GM23248 (cell line): ENCODE data around the gene SLC45A1. TPM values are rescaled to one million over a fixed set of nuclear protein-coding genes. Genes with fewer than 3 reads are reported as not detected.
A peak's percentile ranks its signal among the peaks of the same experiment; 100 is the strongest.
"Not testable (repeated sequence)": the region's sequence is repeated elsewhere in the genome, so short reads cannot be mapped to it uniquely, and the experiment has no call there.

Experiments
- DNase-seq: peaks from one replicate; pipeline ENCODE4 v3.0.0-alpha.2; 2015
- H2AFZ ChIP-seq: fragments of 200-600 bp; sonication (generic); 2 replicates; pipeline ENCODE4 v1.6.1; 2016; ENCODE audit warnings: antibody characterized with exemption
- H3F3A ChIP-seq: fragments of 200-600 bp; sonication (generic); 2 replicates; pipeline ENCODE4 v1.6.1; 2016; ENCODE audit warnings: mild to moderate bottlenecking, antibody characterized with exemption, mixed run types; ENCODE audit not compliant: insufficient read depth
- H3K27ac ChIP-seq: fragments of 200-600 bp; sonication (generic); 2 replicates; pipeline ENCODE4 v1.5.1; 2016; ENCODE audit warnings: mild to moderate bottlenecking
- H3K27me3 ChIP-seq: fragments of 200-600 bp; sonication (generic); replicated peaks from 2 replicates; pipeline ENCODE4 v1.6.1; 2016; ENCODE audit warnings: mild to moderate bottlenecking; ENCODE audit not compliant: insufficient read depth
- H3K36me3 ChIP-seq: fragments of 200-600 bp; sonication (generic); 2 replicates; pipeline ENCODE4 v1.6.1; 2016; ENCODE audit warnings: low read depth, mild to moderate bottlenecking
- H3K4me1 ChIP-seq: fragments of 200-600 bp; sonication (generic); 2 replicates; pipeline ENCODE4 v1.6.1; 2016; ENCODE audit warnings: mild to moderate bottlenecking; ENCODE audit not compliant: insufficient read depth
- H3K4me2 ChIP-seq: fragments of 200-600 bp; sonication (generic); one replicate; pipeline ENCODE4 v1.6.1; 2016; ENCODE audit warnings: mild to moderate bottlenecking; ENCODE audit not compliant: unreplicated experiment
- H3K4me3 ChIP-seq: fragments of 200-600 bp; sonication (generic); 2 replicates; pipeline ENCODE4 v1.5.1; 2016; ENCODE audit warnings: mild to moderate bottlenecking
- H3K79me2 ChIP-seq: fragments of 200-600 bp; sonication (generic); 2 replicates; pipeline ENCODE4 v1.6.1; 2016; ENCODE audit warnings: mild to moderate bottlenecking; ENCODE audit not compliant: insufficient read depth
- H3K9ac ChIP-seq: fragments of 200-600 bp; sonication (generic); 2 replicates; pipeline ENCODE4 v1.6.1; 2016; ENCODE audit warnings: mild to moderate bottlenecking
- H3K9me2 ChIP-seq: fragments of 200-600 bp; sonication (generic); 2 replicates; pipeline ENCODE4 v1.6.1; 2016; ENCODE audit warnings: mixed run types, mild to moderate bottlenecking, moderate library complexity; ENCODE audit not compliant: insufficient read depth
- H3K9me3 ChIP-seq: fragments of 200-600 bp; sonication (generic); one replicate; pipeline ENCODE4 v1.6.1; 2017; ENCODE audit warnings: low read depth
- H4K20me1 ChIP-seq: fragments of 200-600 bp; sonication (generic); 2 replicates; pipeline ENCODE4 v1.6.0; 2016; ENCODE audit not compliant: insufficient read depth
- EZH2 ChIP-seq: fragments of 200-600 bp; sonication (generic); IDR thresholded peaks from 2 replicates; pipeline ENCODE4 v1.6.1; 2018; ENCODE audit warnings: antibody characterized with exemption, mild to moderate bottlenecking; ENCODE audit not compliant: insufficient read depth, poor library complexity, severe bottlenecking
- EZH2phosphoT487 ChIP-seq: fragments of 200-600 bp; sonication (generic); IDR thresholded peaks from 2 replicates; pipeline ENCODE4 v1.6.1; 2018; ENCODE audit warnings: antibody characterized with exemption, moderate library complexity, mild to moderate bottlenecking, low read depth; ENCODE audit not compliant: insufficient read depth
- WGBS, 2 experiments: methylation state at CpG; one replicate each; pipeline ENCODE4 v1.1.6; 2015 to 2017; ENCODE audit warnings: low lambda C conversion rate in 2 of 2, low coverage in 1 of 2; ENCODE audit errors: missing lambda C conversion rate in 2 of 2; 5-methylcytosine and 5-hydroxymethylcytosine counted together
- in situ Hi-C: fragments of 300-500 bp; cut with MboI; formaldehyde crosslinking; loops from 2 replicates; pipeline ENCODE4 v1.15.0; 2020
- polyA plus RNA-seq: library from polyadenylated mRNA; unstranded; fragments of >200 nt; fragmentation: Nextera tagmentation; extraction: Ambion mirVana; gene quantifications from 2 replicates; pipeline ENCODE4 v1.2.1, GENCODE V29; 2016
- total RNA-seq: library from RNA; depleted of rRNA; stranded (reverse); fragments of >200 nt; shearing (Covaris generic); gene quantifications from 2 replicates; pipeline ENCODE4 v1.2.3, GENCODE V29; 2014

The SLC45A1 gene
- total and polyA plus RNA-seq, 2 experiments from 2014 or later, result 0.97 to 1.9 TPM

DNA sequence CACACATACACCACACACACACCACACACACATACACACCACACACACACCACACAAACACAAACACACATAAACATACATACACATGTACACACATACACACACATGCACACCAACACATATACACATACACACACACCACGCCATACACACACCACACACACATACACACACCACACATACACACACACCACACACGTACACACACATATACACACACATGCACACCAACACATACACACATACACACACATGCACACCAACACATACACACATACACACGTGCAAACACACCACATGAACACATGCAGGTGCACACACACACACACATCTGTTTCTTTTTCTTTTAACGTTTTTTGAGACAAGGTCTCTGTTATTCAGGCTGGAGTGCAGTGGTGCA, 41.0 kb upstream of the SLC45A1 start:
- Histone ChIP-seq H3K9me2 (no peaks in the 10 kb centered on the region), H4K20me1 (no peaks in the 10 kb centered on the region), H3K4me3 (no peak overlapping the region), H3K79me2 (no peaks in the 10 kb centered on the region), H3K36me3 (no peaks in the 10 kb centered on the region), H2AFZ (no peak overlapping the region), H3K27ac (no peak overlapping the region), H3K4me2 (no peak overlapping the region), H3K9ac (no peak overlapping the region), H3K4me1 (no peaks in the 10 kb centered on the region), H3F3A (no peaks in the 10 kb centered on the region), H3K9me3 (no peaks in the 10 kb centered on the region), H3K27me3 (no peaks in the 10 kb centered on the region)
- in situ Hi-C loops, result no loop called here
- 75 to 80% methylated on average over 4 of the region's 4 CpGs for WGBS, 2 experiments
- no peak for DNase-seq
- TF ChIP-seq EZH2phosphoT487 (no peak), EZH2 (no peak)

DNA sequence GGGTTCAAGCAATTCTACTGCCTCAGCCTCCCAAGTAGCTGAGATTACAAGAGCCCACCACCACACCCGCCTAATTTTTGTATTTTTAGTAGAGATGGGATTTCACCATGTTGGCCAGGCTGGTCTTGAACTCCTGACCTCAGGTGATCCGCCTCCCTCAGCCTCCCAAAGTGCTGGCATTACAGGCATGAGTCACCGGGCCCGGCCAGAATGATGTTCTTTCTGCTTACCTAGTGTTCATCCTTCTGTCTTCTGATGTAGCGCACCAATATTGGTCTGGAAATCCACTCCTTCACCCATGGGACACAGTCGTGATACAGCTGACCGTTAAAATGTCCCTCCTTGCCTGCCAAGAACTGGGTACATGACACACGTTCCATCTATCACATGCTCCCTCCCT, 39.2 kb upstream of the SLC45A1 start:
- H3K27me3 ChIP-seq, H3K9me2 ChIP-seq, H3F3A ChIP-seq, H3K4me1 ChIP-seq, H3K79me2 ChIP-seq, H3K27ac ChIP-seq, in situ Hi-C loops, H3K4me2 ChIP-seq, H2AFZ ChIP-seq, H4K20me1 ChIP-seq, H3K9me3 ChIP-seq, H3K36me3 ChIP-seq, H3K4me3 ChIP-seq, DNase-seq, H3K9ac ChIP-seq: not testable (repeated sequence)
- 83 to 86% methylated on average over 8 of the region's 8 CpGs for WGBS, 2 experiments

DNA sequence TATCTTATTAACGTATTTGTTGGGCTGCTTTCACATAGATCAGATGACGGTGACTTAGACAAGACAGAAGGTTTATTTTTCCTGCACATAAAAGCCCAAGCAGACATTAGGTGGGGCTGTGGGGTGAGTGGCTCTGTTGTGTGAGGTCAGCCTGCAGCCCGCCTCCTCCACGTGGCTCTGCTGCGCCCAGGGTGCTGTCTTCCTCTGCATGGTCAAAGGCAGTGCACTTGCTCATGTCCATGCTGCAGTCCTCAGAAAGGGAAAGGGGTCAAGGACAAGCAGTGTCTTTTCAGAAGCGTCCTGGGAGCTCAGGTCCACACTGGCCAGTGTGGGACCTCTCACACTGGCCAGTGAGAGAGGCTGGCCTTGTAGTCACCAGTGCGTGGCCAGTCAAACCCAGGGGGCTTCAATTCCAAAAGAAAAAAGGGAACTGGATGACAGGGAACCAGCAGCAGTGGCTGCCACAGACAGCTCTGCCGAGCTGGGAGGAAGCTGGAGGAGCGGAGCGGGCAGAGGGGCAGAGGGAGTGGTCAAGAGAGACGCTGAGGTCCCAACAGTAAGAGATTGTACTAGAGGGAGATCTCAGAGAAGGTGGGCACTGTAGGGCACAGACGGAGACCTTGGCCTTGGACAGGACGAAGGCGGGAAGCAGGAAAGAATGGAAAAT, 35.9 kb upstream of the SLC45A1 start:
- H3K4me1 ChIP-seq, result no peaks in the 10 kb centered on the region
- H3K27ac ChIP-seq, result no peak overlapping the region
- peak; percentile 10 for DNase-seq
- H3F3A ChIP-seq, result peaks cover 7% of the 10 kb centered on the region; the same call in 1 of the 2 replicates
- no peaks in the 10 kb centered on the region for H3K27me3 ChIP-seq
- in situ Hi-C loops, result no loop called here
- no peak overlapping the region for H3K9ac ChIP-seq
- WGBS, 2 experiments, result 68 to 71% methylated on average over 14 of the region's 14 CpGs
- H3K9me2 ChIP-seq, result no peaks in the 10 kb centered on the region
- H4K20me1 ChIP-seq, result no peaks in the 10 kb centered on the region
- no peak overlapping the region for H2AFZ ChIP-seq
- no peaks in the 10 kb centered on the region for H3K79me2 ChIP-seq
- H3K4me2 ChIP-seq, result no peak overlapping the region
- no peaks in the 10 kb centered on the region for H3K36me3 ChIP-seq
- no peak for TF ChIP-seq EZH2
- no peak for TF ChIP-seq EZH2phosphoT487
- no peaks in the 10 kb centered on the region for H3K9me3 ChIP-seq
- H3K4me3 ChIP-seq, result no peak overlapping the region

DNA sequence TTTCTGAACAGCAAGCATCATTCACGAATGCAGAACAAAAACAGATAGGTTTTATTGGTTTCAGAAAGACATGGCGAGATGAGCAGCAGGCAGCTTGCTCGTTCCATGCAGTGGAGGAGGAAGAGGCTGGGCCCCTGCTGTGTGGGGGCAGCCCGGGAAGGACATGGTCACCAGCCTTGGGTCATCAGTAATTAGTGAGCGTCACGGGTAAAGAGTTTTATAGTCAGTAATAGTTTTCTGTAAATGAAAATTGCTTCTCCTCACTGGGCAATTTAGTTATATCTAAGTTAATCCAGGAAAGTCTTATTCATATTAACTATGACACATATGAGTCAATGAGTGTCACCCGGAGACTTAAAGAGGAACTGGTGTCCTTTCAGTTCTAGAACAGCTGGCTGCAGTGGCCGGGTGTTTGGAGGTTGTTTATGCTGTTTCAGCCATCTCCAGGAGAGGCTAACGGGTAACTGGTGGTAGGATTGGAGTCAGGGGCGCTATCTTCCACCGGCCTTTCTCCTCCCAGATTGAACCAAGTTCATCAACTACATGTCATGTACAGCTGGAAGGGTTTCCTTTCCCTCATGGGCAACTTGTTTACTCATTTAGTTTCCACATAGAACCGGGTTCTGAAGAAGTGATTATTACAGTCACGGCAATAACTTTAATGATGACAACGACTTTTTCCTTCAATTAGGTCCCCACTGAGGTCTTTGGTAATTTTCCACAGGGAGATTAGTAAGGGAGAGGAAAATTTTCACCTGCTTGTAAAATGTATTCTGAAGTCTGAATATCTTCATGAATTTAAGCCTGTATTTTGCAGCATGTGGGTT, 34.6 kb upstream of the SLC45A1 start:
- TF ChIP-seq EZH2phosphoT487 (no peak), EZH2 (no peak)
- no peaks in the 10 kb centered on the region for H3K4me1 ChIP-seq
- H3K79me2 ChIP-seq, result no peaks in the 10 kb centered on the region
- no peak overlapping the region for H2AFZ ChIP-seq
- no peaks in the 10 kb centered on the region for H3K9me3 ChIP-seq
- H3K27me3 ChIP-seq, result no peaks in the 10 kb centered on the region
- no peak overlapping the region for H3K4me2 ChIP-seq
- peak; percentile 40 for DNase-seq
- no peak overlapping the region for H3K4me3 ChIP-seq
- H3K27ac ChIP-seq, result no peak overlapping the region
- no peaks in the 10 kb centered on the region for H3K36me3 ChIP-seq
- H3K9me2 ChIP-seq, result no peaks in the 10 kb centered on the region
- in situ Hi-C loops, result no loop called here
- H3K9ac ChIP-seq, result no peak overlapping the region
- 63 to 69% methylated on average over 14 of the region's 14 CpGs for WGBS, 2 experiments
- H3F3A ChIP-seq, result peaks cover 7% of the 10 kb centered on the region; the same call in 1 of the 2 replicates
- no peaks in the 10 kb centered on the region for H4K20me1 ChIP-seq
